ENCODE measurements around the gene RAET1G. TPM values are rescaled to one million over a fixed set of nuclear protein-coding genes. Genes with fewer than 3 reads are reported as not detected.
A peak's percentile ranks its signal among the peaks of the same experiment; 100 is the strongest.

The RAET1G gene
- total RNA-seq, 6 donors from 2014 or later = 0.37 to 2.1 (median 0.75) TPM; not detected in 2

DNA sequence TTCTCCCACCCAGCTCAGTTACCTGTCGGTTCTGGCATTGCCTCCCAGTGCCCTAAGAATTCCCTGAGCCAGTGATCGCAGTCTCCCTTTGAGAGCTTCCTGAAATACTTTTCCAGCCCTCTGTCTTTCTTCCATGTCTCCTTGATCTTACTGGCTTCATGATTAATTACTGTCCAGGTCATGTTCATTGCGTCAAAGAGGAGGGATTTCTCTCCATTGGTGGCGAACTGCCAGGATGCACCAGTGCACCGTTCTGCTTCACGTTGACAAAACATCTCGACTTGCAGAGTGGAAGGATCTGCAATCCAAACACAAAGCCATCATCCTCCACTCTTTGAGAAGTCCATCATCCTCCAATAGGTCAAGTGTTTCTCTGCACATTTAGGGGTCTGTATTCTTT, 33.6 kb downstream of the RAET1G start:
- no peak overlapping the region for H3K4me3 ChIP-seq
- ATAC-seq (ENCODE audit: low FRiP score in 2 of 2) (no peak), DNase-seq (no peak)
- no peaks in the 10 kb centered on the region for H3K27me3 ChIP-seq
- H3K4me1 ChIP-seq = peaks cover 0 to 6% (median 2%) of the 10 kb centered on the region in 4 donors
- H3K27ac ChIP-seq = no peak overlapping the region
- 75 to 76% methylated on average over 7 of the region's 7 CpGs for WGBS, 2 donors
- TF ChIP-seq POLR2AphosphoS5 (IDR thresholded peaks at IDR 0.05) (no peak), EP300 (IDR thresholded peaks at IDR 0.05) (no peak), POLR2A (IDR thresholded peaks at IDR 0.05) (no peak)
- TF ChIP-seq, protein P1, sequence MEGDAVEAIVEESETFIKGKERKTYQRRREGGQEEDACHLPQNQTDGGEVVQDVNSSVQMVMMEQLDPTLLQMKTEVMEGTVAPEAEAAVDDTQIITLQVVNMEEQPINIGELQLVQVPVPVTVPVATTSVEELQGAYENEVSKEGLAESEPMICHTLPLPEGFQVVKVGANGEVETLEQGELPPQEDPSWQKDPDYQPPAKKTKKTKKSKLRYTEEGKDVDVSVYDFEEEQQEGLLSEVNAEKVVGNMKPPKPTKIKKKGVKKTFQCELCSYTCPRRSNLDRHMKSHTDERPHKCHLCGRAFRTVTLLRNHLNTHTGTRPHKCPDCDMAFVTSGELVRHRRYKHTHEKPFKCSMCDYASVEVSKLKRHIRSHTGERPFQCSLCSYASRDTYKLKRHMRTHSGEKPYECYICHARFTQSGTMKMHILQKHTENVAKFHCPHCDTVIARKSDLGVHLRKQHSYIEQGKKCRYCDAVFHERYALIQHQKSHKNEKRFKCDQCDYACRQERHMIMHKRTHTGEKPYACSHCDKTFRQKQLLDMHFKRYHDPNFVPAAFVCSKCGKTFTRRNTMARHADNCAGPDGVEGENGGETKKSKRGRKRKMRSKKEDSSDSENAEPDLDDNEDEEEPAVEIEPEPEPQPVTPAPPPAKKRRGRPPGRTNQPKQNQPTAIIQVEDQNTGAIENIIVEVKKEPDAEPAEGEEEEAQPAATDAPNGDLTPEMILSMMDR (IDR thresholded peaks at IDR 0.05) = no peak
- H3K36me3 ChIP-seq = no peaks in the 10 kb centered on the region
- no peaks in the 10 kb centered on the region for H3K9me3 ChIP-seq

DNA sequence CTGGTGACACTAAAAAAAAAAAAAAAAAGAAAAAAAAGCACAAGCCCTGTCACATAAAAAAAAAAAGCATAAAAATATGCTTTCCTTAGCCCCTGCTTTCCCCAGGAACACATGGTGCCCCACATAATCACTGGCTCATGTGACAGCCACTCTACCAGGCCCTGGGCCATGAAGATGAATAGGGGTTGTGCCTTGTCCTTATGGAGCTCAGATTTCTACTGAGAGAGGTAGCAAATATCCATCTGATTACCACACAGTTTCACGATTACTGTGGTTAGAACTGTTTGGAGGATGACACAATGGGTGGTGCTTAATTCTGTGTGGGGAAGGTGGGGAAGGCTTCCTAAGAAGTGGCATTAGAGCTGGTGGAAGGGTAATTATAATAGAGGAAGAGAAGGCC, 34.3 kb downstream of the RAET1G start:
- Histone ChIP-seq H3K9me3 (no peaks in the 10 kb centered on the region), H3K4me3 (no peak overlapping the region), H3K27ac (no peak overlapping the region), H3K36me3 (no peaks in the 10 kb centered on the region), H3K4me1 (peaks cover 0 to 6% (median 2%) of the 10 kb centered on the region in 4 donors), H3K27me3 (no peaks in the 10 kb centered on the region)
- TF ChIP-seq POLR2AphosphoS5 (IDR thresholded peaks at IDR 0.05) (no peak), POLR2A (IDR thresholded peaks at IDR 0.05) (no peak), EP300 (IDR thresholded peaks at IDR 0.05) (no peak)
- TF ChIP-seq, protein P1 (IDR thresholded peaks at IDR 0.05) = no peak
- ATAC-seq (ENCODE audit: low FRiP score in 2 of 2) (peak in 1 of 2 donors; percentile 10), DNase-seq (no peak)
- 43 to 54% methylated on average over 1 of the region's 1 CpG for WGBS, 2 donors

DNA sequence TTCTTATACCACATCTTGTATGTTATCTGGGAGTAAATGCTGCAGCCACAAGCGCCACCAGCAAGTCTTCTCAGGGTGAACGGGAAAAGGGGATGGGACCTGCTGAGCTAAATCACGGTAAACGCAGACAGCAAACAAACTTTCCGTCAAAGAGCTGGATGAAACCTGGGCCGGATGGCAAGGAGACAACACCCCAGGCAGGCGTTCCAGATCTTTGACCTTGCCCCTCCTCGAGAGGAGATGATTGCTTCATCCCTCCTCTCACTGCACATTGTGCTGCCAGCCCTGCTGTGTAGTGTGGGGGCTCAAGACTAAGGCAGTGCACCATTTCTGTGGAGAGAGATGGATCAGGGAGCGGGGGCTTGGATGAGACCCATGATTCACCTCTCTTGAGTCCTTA, 34.8 kb downstream of the RAET1G start:
- no peak for TF ChIP-seq POLR2AphosphoS5 (IDR thresholded peaks at IDR 0.05)
- no peak for TF ChIP-seq POLR2A (IDR thresholded peaks at IDR 0.05)
- TF ChIP-seq, protein P1 (IDR thresholded peaks at IDR 0.05) = no peak
- TF ChIP-seq EP300 (IDR thresholded peaks at IDR 0.05) = no peak
- H3K4me1 ChIP-seq = peaks cover 0 to 6% (median 2%) of the 10 kb centered on the region in 4 donors
- H3K27me3 ChIP-seq = no peaks in the 10 kb centered on the region
- WGBS, 2 donors = 63 to 67% methylated on average over 8 of the region's 9 CpGs
- H3K27ac ChIP-seq = no peak overlapping the region
- no peaks in the 10 kb centered on the region for H3K9me3 ChIP-seq
- no peak for ATAC-seq (ENCODE audit: low FRiP score in 2 of 2)
- no peaks in the 10 kb centered on the region for H3K36me3 ChIP-seq
- no peak for DNase-seq
- H3K4me3 ChIP-seq = no peak overlapping the region

DNA sequence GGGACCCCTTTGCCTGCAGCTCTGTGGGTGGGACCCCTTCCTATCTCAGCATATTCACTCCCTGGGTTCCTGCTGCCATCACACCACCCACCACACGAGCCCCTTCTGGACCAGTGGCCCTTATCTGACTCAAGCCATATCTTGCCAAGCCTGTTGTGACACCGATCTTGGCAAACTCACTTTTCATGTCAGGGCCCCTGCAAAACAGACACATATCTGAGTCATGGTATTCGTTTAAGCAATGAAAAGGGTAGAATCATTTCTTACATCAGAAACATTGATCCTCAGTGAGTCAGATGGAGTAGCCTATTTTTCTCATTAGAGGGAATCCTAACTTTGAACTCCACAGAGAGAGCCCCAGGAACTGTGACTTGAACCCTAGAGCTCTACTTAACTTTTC, 35.6 kb downstream of the RAET1G start:
- 80 to 83% methylated on average over 3 of the region's 3 CpGs for WGBS, 2 donors
- Histone ChIP-seq H3K36me3 (no peaks in the 10 kb centered on the region), H3K27ac (no peak overlapping the region), H3K9me3 (no peaks in the 10 kb centered on the region), H3K27me3 (no peaks in the 10 kb centered on the region), H3K4me3 (no peak overlapping the region), H3K4me1 (peaks cover 0 to 6% (median 2%) of the 10 kb centered on the region in 4 donors)
- no peak for TF ChIP-seq POLR2A (IDR thresholded peaks at IDR 0.05)
- no peak for TF ChIP-seq EP300 (IDR thresholded peaks at IDR 0.05)
- no peak for TF ChIP-seq POLR2AphosphoS5 (IDR thresholded peaks at IDR 0.05)
- no peak for DNase-seq
- ATAC-seq (ENCODE audit: low FRiP score in 2 of 2) = no peak

DNA sequence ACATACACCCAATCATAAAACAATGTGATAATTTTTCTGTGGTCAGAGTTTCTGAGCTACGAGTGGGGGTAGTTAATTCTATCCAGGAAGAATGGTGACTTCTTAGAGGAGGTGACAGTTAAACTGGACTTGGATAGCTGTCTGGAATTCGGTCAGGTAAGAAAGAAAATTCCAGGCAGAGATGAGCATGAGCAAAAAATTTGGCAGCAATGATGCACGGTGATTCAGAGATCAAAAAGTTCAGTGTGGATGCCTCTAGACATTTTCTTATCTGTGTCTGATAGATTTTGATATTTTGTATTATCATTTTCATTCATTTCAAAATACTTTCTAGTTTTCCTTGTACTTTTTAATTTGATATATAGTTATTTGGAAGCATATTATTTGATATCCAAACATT, 37.0 kb downstream of the RAET1G start:
- TF ChIP-seq POLR2A (IDR thresholded peaks at IDR 0.05) (no peak), POLR2AphosphoS5 (IDR thresholded peaks at IDR 0.05) (no peak)
- TF ChIP-seq, protein P1 (IDR thresholded peaks at IDR 0.05) = no peak
- no peak overlapping the region for H3K27ac ChIP-seq
- no peak overlapping the region for H3K4me3 ChIP-seq
- no peaks in the 10 kb centered on the region for H3K27me3 ChIP-seq
- no peak for ATAC-seq (ENCODE audit: low FRiP score in 2 of 2)
- no peaks in the 10 kb centered on the region for H3K36me3 ChIP-seq
- H3K9me3 ChIP-seq = no peaks in the 10 kb centered on the region
- H3K4me1 ChIP-seq = peaks cover 0 to 6% (median 2%) of the 10 kb centered on the region in 4 donors
- 82 to 92% methylated on average over 3 of the region's 3 CpGs for WGBS, 2 donors
- no peak for DNase-seq

All from upper lobe of left lung (tissue), 6 donors.